ENCODE data around the gene CRP. TPM values are rescaled to one million over a fixed set of nuclear protein-coding genes. Genes with fewer than 3 reads are reported as not detected.
"Not testable (repeated sequence)": the region's sequence is repeated elsewhere in the genome, so short reads cannot be mapped to it uniquely, and the experiment has no call there.

Gene CRP, protein sequence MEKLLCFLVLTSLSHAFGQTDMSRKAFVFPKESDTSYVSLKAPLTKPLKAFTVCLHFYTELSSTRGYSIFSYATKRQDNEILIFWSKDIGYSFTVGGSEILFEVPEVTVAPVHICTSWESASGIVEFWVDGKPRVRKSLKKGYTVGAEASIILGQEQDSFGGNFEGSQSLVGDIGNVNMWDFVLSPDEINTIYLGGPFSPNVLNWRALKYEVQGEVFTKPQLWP
- not detected for polyA plus RNA-seq (ENCODE audit: insufficient read depth in 1 of 5, insufficient read length in 5 of 5, low replicate concordance in 1 of 5)
- long read RNA-seq, donor 1, result 0 reads
- long read RNA-seq, donor 2, result 0 reads
- long read RNA-seq, donor 3, result 0 reads
- long read RNA-seq, donor 4, result 0 reads
- long read RNA-seq, donor 5, result 0 reads
- long read RNA-seq, donor 6, result 0 reads
- long read RNA-seq, donor 7, result 0 reads
- long read RNA-seq, donor 8, result 0 reads

DNA sequence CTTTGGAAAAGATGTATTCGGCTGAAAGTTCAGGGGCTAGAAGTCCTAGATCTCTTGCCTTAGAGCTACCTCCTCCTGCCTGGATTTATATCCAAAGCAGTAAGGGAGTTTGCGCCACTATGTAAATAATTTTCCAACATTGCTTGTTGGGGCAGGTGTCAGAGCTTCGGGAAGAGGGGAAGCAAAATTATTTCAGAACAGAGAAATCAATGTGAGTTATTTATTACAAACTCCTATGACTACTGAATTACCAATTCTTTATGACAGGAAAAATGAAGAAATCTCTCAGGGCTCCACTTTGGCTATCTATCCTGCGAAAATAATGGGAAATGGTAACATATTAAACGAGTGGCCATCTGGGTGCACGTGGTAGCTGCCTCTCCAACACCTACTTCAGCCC is at the start of gene CRP:
Gene CRP, minus strand, starts transcription at position 61 of the 400 bp plus-strand sequence. CDS start 104 bp downstream, outside the sequence.
- DNase-seq, result no peak

DNA sequence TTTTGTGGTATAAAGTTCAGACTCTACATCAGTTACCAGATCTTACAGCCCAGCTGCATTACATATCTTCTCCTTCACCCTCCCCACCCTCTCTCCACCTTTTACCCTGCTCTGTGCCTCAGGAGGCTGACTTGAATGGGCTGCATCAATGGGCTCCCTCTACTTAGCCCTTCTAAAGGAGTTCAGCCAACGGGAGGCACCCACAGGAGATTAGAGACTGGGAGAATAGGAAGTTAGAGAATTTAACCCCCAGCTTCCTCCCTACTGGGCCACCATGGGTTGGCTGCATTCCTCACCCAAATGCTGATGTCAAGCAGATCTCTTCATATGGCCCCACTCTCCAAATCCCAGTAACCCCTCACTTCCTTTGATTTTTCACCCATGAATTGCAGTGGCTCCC is 49.3 kb upstream of the CRP start:
- DNase-seq, result no peak

DNA sequence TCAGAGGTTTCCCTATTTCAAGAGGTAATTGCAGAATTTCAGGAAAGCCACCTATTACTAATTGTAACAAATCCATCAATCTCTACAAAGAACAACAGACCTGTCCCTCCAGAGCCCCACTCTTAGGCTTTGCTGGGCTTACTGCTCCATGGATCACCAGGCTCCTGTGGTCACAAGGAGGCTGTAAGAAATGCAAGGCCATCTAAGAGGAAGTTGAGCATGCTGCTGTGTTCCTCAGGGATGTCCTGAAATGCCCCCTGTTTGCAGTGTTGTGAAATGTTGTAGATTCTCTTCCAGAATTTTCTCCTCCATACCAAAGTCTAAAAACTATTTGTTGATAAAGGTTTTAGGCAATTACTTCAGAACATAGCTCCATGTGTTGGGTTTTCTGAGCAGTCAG is 42.0 kb upstream of the CRP start:
- no peak for DNase-seq

DNA sequence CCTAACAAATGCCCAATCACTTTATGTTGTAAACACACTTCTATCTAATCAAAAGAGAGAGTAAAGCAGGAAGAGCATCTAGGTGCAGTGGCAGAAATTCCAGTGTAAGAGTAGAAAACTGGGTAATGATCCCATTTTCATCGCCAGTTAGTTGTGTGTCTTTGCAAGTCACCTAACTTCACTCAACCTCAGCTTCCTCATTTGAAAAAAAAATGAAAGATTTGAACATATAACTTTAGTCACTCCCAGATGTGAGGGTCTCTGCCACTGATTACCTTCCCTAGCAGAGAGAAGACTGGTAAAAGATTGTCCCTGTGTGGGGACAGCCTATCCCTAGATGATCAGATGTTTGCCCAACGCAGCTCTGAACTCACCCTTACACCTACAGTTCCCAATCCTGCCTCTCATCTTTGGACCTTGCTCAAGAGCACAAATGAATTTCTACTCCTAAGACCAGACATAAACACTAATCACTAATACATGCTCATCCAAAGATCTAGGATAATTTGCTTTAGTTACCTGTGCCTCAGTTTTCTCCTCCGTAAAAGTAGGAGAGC is 41.1 kb upstream of the CRP start:
- DNase-seq, result no peak

DNA sequence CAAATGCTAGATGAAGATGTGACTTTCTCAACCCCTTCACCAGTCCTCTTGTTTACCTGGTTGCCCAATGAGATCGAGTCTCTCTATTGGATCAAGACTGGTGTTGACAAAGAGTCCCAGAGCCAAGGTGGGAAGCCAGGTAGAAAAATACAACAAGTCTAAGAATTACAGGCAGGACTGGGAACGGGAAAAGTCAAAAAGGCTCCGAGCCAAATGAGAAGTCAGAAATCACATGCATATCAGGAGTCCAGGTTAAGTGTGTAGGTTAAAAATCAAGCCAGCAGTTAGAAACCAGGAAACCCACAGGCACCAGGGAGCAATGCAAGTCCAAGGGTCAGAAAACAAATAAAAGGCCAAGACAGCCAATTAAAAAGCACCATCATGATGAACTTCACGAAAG is 39.0 kb upstream of the CRP start:
- no peak for DNase-seq

DNA sequence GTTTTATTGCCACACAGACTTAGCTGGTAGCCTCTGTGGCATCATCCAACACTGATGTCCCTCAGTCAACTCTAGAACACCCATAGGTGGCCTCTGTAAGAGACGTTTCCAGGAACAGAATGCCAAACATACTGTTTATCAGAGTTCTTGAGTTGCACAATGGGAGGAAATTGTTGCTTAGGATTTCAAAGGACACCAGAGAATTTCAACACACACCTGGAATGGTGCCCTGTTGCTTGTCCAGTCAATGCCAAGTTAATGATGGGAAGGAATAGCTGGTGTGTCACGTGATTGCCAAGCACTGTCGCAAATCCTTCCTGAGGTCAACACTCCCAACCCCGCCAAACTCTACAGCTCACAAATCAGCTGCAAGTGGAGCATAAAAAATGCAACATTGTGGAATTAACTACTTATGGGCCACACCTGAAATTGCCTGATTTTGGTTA is 37.8 kb upstream of the CRP start:
- DNase-seq, result peak; percentile 2 to 6

DNA sequence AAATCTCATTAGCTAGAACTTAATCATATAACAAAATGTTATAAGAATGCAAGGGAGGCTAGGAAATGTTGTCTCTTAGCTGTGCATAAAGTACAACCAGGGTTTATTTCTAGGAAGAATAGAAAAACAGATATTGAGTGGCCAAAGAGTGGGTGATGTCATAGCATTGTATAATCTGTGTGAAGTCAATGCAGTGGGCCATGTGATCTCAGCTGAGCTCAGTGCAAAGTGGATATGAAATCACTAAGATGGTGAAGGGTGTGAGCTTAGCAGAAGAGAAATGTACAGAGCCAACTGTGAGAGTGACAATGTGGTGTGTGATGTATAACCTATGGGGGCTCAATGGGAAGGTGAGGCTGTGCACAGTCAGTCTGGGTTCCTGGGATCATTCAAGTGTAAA is 36.6 kb upstream of the CRP start:
- DNase-seq, result no peak

DNA sequence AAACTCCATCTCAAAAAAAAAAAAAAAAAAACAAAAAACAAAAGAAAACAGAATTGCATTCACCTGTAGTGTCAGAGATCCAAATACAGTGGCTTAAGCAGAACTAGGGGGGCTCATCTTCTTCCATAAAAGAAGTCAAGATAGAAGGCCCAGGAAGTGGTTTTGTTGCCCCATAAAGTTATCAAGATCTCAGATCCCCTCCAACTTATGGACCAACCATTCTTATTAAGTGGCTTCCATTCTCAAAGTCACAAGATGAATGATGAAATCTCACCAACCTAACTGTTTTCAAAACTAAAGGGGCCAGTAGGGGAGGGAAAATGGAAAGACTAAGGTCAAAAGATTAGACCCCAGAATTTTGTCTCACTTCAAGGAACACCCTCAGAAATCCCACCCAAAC is 36.2 kb upstream of the CRP start:
- DNase-seq, result no peak

DNA sequence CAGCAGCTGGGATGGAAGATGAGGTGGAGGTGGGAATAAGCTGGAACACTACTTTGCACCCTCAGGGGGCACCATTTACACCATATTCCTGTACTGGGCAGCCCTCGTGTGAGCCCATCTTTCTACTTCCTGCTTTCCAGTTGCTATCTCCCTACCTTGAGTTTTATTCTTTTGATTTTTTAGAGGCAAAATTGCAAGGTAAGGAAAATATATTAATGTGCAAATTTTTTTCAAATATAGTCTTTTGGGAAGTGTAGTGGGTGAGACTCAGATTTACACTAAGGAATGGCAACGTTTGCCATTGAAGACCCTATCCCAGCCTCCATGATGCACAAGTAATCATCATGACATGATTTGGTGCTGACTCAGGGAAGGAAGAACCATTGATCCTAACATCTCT is 35.2 kb upstream of the CRP start:
- no peak for DNase-seq

DNA sequence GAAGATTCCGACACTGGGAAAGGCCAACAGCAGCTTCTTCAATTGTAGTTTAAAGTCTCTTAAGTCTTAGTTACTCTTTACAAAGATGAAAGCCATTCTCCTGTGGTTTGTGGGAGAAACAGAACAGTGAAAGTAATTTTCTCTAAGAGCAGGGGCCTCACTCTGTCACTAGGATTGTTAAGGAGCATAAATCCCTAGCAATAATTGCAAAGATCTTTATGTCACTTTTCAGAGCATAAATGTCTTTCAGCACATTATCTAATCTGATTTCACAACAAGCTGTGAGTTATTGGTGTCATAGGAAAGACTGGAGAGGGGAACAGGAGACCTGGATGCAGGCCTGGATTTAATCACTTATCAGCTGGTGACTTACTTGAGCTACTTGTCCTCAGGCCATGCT is 34.0 kb upstream of the CRP start:
- no peak for DNase-seq

DNA sequence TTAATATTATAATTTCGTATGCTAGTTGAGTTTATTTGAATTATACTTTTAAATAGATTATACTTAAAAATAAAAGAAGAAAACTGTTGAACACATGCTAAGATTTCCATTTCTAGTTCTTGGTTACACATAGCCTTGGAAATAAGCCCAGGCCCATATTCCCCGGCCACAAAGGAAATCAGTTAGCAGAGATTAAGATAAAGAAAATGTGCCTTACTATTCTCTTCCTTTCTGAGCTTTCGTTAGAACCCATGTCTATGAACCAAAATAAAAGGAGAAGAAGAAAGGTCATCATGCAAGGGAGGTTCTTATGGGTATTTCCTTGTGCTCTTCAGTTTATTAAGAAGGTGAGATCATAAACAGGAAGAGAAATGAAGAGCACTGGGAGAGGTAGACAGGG is 32.3 kb upstream of the CRP start:
- DNase-seq, result no peak

DNA sequence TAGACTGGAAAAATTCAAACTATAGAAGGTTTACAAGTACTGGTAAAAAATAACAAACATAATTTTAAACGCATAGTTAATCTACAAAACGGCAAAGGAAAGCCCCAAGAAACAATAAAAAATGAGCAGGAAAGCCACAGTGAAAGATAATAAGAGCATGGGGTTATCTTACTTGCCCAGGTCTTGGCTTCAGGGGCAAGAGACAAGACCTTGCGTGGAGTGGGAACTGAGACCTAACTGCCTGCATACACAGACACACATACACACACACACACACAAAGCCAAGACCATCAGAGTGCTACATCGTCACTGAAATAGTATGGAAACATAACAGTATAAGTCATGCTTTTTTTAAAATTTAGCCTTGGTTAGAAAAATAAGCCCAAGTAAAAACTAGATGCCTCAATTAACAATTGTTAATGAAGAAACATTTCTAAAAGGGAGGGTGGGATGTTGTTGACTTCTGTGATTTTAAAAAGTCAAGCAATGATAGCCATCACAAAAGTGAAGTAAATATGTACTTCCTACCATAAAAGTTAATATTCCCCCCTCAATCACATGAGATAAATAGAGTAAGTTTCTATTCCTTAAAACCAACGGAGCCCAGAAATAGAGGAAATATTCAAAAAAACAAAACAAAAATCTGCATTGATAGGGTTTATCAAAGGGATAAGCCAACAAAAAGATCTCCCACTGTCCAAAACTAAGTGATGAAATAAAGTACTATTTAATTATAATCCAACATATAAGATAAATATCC is 29.4 kb upstream of the CRP start:
- no peak for DNase-seq

DNA sequence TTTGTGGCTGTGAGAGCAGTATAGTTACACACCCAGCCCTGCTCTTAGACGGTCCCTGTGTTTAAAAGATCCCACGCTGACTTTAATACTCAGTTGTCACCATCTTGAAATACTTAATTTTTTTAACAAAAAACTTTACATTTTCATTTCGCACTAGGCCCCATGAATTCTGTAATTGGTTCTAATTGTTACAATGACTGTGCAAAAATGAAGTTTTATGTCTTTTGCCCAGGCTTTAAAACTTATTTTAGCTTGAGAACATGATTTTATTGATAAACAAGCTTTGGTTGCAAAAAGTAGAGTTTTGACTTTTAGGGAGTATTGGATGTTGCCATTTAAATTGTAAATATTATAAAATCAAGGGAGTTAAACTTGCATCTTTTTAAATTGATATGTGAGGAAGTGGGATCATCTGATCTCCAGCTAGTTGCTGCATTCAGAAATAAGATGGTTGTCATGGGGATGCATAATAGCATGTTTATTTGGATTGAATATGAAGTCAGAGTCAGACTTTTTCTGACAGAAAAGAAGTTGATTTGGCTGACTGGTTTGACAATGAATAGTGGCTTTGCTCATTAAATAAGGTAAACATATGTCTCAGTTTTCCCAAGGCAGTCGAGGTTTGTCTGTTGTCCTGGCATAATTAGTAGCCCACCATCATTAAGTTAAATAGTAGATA is 23.0 kb upstream of the CRP start:
- DNase-seq, result no peak

DNA sequence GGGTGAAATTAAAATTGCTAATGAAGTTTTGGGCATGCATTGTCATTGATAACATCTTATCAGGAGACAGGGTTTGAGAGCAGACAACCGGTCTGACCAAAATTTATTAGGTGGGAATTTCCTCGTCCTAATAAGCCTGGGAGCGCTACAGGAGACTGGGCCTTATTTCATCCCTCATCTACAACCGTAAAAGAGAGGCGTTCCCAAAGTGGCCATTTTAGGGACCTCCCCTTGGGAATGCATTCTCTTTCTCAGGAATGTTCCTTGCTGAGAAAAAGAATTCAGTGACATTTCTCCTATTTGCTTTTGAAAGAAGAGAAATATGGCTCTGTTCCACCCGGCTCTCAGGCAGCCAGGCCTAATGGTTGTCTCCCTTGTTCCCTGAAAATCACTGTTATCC is 8.8 kb upstream of the CRP start:
- DNase-seq, result not testable (repeated sequence)

DNA sequence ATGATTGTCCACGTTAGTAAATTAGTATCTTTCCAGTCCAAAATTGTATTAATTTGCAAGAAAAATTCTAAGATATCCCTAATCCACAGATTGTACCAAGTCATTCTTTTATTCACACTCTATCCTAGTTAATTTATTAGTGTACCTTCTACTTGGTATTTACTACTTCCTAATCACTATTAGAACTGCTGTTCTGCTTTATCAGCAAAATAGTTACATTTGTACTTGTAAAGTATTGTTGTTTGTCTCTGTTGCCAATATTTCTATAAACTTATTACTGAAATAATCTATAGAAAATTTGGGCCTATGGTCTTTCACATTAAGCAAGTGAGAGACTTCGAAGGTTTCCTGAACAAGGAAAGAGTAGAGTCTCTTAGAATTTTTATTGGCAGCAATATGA is 5.6 kb upstream of the CRP start:
- DNase-seq, result no peak

DNA sequence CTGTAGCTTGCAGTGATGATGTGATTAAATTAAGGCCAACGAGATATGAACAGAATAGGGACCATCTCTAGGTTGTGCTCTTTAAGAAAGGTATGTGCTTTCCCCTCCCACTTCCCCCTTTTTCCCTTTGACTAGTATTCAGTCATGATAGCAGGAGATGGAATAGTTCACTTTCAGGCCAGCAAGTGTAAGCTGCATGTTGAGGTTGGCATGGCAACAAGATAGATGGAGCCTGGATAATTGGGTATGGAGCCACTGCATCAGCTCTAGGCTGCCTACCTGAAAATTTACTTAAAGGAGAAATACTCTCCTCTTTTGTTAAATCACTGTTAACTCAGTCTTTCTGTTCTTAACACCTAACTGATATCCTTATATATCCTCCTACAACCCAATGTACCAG is 1.5 kb upstream of the CRP start:
- no peak for DNase-seq

DNA sequence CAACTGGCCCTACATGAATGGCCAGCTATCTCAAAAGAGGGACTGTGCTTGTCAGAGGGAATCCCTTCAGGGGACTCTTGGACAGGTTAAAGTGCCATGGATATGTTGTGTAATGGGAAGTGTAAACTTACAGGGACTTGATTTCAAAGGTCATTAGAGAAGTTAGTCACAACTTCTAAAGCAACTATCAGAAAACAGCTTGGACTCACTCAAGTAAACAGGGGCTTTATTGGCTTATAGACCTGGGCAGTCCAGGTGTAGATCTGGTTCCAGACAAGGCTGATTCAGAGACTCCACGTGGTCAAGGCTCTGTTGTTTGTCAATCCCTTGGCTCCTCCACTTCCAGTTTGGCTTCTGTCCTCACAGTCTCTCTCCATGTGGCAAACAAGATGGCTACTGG is 2.3 kb downstream of the CRP start:
- no peak for DNase-seq

DNA sequence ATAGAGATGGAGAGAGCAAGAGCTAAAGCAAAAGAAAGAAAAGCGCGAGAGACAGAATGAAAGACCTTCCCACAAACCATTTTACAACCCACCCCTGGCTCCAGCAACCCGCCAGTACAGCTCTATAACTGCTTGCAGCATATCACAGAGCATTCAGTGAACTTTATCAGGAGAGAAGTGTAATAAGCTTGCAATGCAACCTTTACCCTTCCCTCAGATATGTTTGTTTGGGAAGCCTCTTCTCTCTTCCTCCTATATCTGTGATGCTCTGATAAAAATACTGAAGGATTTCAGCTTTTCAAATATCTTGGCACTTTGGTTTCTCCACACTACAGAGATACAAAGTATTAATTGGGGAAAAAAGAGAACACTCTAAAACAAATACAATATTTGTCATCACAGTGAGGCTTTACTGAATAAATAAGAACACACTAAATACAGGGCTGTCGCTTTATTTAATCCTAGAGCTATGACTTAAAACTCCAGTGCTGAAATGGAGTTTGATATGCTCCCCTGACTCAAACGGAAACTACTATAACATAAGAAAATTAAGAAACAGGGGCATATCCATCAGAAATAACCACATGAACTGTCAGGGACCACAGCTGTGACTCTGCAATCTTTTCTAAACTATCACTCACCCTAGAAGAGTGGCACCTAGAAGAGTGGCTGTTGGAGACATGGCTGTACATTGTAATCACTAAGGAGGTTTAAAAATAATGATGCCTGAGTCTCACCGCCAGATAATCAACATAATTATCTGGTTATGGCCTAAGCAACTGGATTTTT is 6.7 kb downstream of the CRP start:
- DNase-seq, result no peak

DNA sequence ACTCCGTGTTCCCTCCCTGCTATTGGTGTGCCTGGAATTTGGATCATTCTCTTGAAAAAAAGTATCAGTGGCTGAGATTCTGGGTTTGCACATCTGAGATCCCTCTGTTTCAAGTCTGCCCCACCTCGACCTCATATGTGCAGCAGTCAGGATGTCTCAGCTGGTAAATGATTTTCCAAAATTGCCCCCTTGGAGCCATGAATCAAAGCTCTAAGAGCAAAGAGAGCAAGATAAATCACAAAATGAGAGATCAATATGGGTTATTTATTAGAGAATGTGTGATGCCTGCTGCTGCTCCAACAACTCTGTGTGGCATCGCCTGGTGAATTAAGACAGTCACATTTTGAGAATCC is 8.5 kb downstream of the CRP start:
- no peak for DNase-seq

DNA sequence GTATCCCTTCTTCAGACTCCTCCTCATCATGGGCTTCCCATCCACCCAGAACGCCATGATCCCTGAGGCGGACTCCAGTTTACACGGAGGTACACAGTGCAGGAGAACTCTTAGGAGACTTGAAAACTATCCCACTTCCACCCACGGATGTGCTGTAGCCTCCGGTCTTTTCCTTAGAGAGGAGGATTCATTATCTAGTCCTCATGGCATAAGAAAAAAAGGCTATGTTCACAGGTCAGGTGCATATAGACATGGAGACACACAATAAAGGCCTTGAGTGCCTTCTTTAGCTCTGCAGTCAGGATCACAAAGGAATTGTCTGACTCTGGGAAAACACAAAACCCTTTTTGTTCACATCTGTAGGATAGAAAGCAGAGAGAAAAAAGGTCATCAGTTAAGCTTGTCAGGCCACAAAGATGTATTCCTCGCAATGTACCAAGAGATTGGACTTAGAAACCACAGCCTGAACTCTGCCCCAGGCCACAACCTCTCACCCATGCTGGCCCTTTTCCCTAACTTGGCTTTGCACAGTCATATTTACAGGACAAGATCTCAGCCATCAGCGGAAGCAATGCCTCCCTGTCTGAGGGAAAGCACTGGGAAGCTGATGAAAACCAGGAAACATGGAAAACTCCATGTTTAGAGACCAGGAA is 9.0 kb downstream of the CRP start:
- no peak for DNase-seq

DNA sequence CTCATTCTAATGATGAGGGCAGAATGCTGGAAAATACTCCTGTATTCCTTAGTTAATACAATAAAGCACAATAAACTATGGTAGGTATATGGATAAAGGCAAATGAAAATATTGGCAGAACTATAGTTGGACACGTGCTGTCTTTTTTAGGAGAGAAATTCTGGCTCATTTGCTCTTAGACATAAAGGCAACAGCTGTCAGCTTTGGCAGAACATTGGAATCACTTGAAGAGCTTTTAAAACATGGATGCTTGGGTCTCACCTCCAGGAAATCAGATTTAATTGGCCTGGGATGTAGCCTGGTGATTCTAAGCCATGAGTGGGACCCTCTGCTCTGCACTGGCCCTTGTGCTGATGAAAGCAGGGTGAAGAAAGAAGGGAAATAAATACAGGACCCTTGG is 9.9 kb downstream of the CRP start:
- DNase-seq, result no peak
